GM13976 (cell line): ENCODE measurements around the gene RPS6KB2.
"Not testable (repeated sequence)": the region's sequence is repeated elsewhere in the genome, so short reads cannot be mapped to it uniquely, and the experiment has no call there.

Experiments
- DNase-seq: peaks from one replicate; pipeline ENCODE4 v3.0.0; 2012; ENCODE audit warnings: low spot score
- CTCF ChIP-seq: IDR thresholded peaks from 2 replicates; pipeline ENCODE4 v1.5.1; 2012; ENCODE audit warnings: borderline replicate concordance, mild to moderate bottlenecking; ENCODE audit not compliant: insufficient read depth; ENCODE audit errors: extremely low read depth, missing control alignments, control extremely low read depth
- in situ Hi-C: fragments of 300-500 bp; cut with MboI; formaldehyde crosslinking; loops from one replicate; pipeline ENCODE4 v1.12.0; 2022; ENCODE audit warnings: low sequenced_read_pairs, mixed read lengths, inconsistent platforms; ENCODE audit not compliant: unreplicated experiment

Gene RPS6KB2

GRCh38 chr11:67465189-67465510 is 36.9 kb downstream of the RPS6KB2 start:
- TF ChIP-seq CTCF: no peak
- in situ Hi-C loops: no loop called here

GRCh38 chr11:67465530-67465929 is 37.2 kb downstream of the RPS6KB2 start:
- DNase-seq, in situ Hi-C loops: not testable (repeated sequence)

More at GRCh38 chr11:67465189-67465510, 36.9 kb downstream of the RPS6KB2 start:
- no peak for DNase-seq

- DNase-seq: no peak
- in situ Hi-C loops: no loop called here
- no peak for TF ChIP-seq CTCF
Observed at GRCh38 chr11:67466367-67466766, 38.1 kb downstream of the RPS6KB2 start.

GRCh38 chr11:67466962-67467771 is 38.9 kb downstream of the RPS6KB2 start:
- in situ Hi-C loops: no loop called here
- no peak for TF ChIP-seq CTCF
- DNase-seq: no peak

- no peak for TF ChIP-seq CTCF
- no peak for DNase-seq
- in situ Hi-C loops: no loop called here
Observed at GRCh38 chr11:67468056-67468455, 39.8 kb downstream of the RPS6KB2 start.

- no peak for TF ChIP-seq CTCF
- DNase-seq: no peak
- in situ Hi-C loops: no loop called here
Observed at GRCh38 chr11:67468456-67468758, 40.1 kb downstream of the RPS6KB2 start.

GRCh38 chr11:67468759-67469507 is 40.6 kb downstream of the RPS6KB2 start, which contains the start of gene TMEM134:
Gene TMEM134, minus strand, starts transcription at chr11:67469251. Its CDS starts 59 bp downstream, at chr11:67469192.
- peak; percentile 76 for TF ChIP-seq CTCF
- in situ Hi-C loops: no loop called here

More at GRCh38 chr11:67468759-67469507, 40.6 kb downstream of the RPS6KB2 start, which contains the start of gene TMEM134:
- DNase-seq: peak; percentile 97
